ENCODE measurements around the gene CTSC. TPM values are rescaled to one million over a fixed set of nuclear protein-coding genes. Genes with fewer than 3 reads are reported as not detected.

The CTSC gene
- total and polyA plus RNA-seq, 9 of the 15 experiments (the other 6 are each of a cell fraction or from before 2014, with no cell fraction given) = 113 to 403 (median 187) TPM

- TF ChIP-seq NKRF (IDR thresholded peaks at IDR 0.05; ENCODE audit: borderline replicate concordance) (peak; percentile 76), TBL1XR1 (IDR thresholded peaks at IDR 0.05; ENCODE audit: low read length in 2 of 2) (0 out of 4 replicates have a peak, but pooled peaks of 1 of the 2 experiments have one; percentile 15), ZNF511 (CRISPR knock-in tag; IDR thresholded peaks at IDR 0.05) (peak; percentile 82; the same call in 1 of the 2 replicates), KLF13 (tag; IDR thresholded peaks at IDR 0.05; ENCODE audit: borderline replicate concordance, low read depth) (0 out of 2 replicates have a peak, but pooled peaks have one; percentile 30), RNF2 (IDR thresholded peaks at IDR 0.05) (peak; percentile 87), MAFF (IDR thresholded peaks at IDR 0.05; ENCODE audit: low read length) (no peak), ZFP30 (CRISPR knock-in tag; IDR thresholded peaks at IDR 0.05; ENCODE audit: borderline replicate concordance) (no peak), TCF7 (IDR thresholded peaks at IDR 0.05; ENCODE audit: borderline replicate concordance) (peak; percentile 19; the same call in 1 of the 2 replicates)
Measured at GRCh38 chr11:88337181-88337986, at the start of gene CTSC (continued).

All from K562 (cell line).